Measurements from ENCODE around the gene PRG3. TPM values are rescaled to one million over a fixed set of nuclear protein-coding genes. Genes with fewer than 3 reads are reported as not detected.

The PRG3 gene
- total and polyA plus RNA-seq, 9 of the 15 experiments (the other 6 are each of a cell fraction or from before 2014, with no cell fraction given) = 0.18 to 0.55 (median 0.38) TPM; not detected in 6

- TF ChIP-seq ZFP36 (IDR thresholded peaks at IDR 0.05; ENCODE audit: low read depth, low read length, partially characterized antibody) (no peak), CXXC5 (CRISPR knock-in tag; IDR thresholded peaks at IDR 0.05) (peak; percentile 20; the same call in 1 of the 2 replicates), CBX8 (IDR thresholded peaks at IDR 0.05; ENCODE audit: borderline replicate concordance, extremely low read depth, low read depth, low read length, poor library complexity, severe bottlenecking) (no peak), HDAC2 (IDR thresholded peaks at IDR 0.05) (no peak), BACH1 (tag; IDR thresholded peaks at IDR 0.05) (no peak), ZNF347 (CRISPR knock-in tag; IDR thresholded peaks at IDR 0.05; ENCODE audit: low read depth) (no peak), NR3C1 (CRISPR knock-in tag; IDR thresholded peaks at IDR 0.05) (no peak), HSF4 (CRISPR knock-in tag; IDR thresholded peaks at IDR 0.05; ENCODE audit: borderline replicate concordance) (no peak), SRF (CRISPR knock-in tag; IDR thresholded peaks at IDR 0.05) (no peak), THAP12 (CRISPR knock-in tag; IDR thresholded peaks at IDR 0.05) (no peak), MEIS2 (IDR thresholded peaks at IDR 0.05; ENCODE audit: partially characterized antibody) (no peak), SAFB2 (IDR thresholded peaks at IDR 0.05; ENCODE audit: borderline replicate concordance, low read depth, low read length, severe bottlenecking) (no peak), ARHGAP35 (IDR thresholded peaks at IDR 0.05; ENCODE audit: partially characterized antibody) (no peak), USF2 (CRISPR knock-in tag; IDR thresholded peaks at IDR 0.05) (peak; percentile 15; the same call in 1 of the 2 replicates), CHD4 (IDR thresholded peaks at IDR 0.05; ENCODE audit: insufficient read depth, insufficient replicate concordance, low read depth, low read length, poor library complexity, severe bottlenecking) (no peak), ZFPM2 (CRISPR knock-in tag; IDR thresholded peaks at IDR 0.05) (no peak), TFAP4 (CRISPR knock-in tag; IDR thresholded peaks at IDR 0.05; ENCODE audit: borderline replicate concordance) (no peak; the same call in 1 of the 2 replicates), ZC3H8 (IDR thresholded peaks at IDR 0.05) (no peak), FOXP4 (CRISPR knock-in tag; IDR thresholded peaks at IDR 0.05; ENCODE audit: borderline replicate concordance) (no peak)
Measured at GRCh38 chr11:57425565-57426438, 44.9 kb upstream of the PRG3 start (continued).

All from K562 (cell line).